CD14-positive monocyte (primary cell): ENCODE results near the gene R3HDM2. TPM values are rescaled to one million over a fixed set of nuclear protein-coding genes. Genes with fewer than 3 reads are reported as not detected.

Source experiments
- DNase-seq, 3 donors: peaks; one replicate each; pipeline ENCODE4 v3.0.0-alpha.2; 2011 to 2022
- H2AFZ ChIP-seq: 2 replicates; pipeline ENCODE4 v1.6.0; 2012; ENCODE audit warnings: mild to moderate bottlenecking, low read depth, low read length, inconsistent platforms; ENCODE audit not compliant: insufficient read depth, poor library complexity, severe bottlenecking
- H3K27ac ChIP-seq, 2 donors: 1 replicate in 1 of 2; 2 replicates in 1 of 2; pipeline ENCODE4 v1.5.1; 2012 to 2013; ENCODE audit warnings: low read length in 2 of 2, control low read depth in 1 of 2, inconsistent platforms in 1 of 2, low read depth in 1 of 2, mild to moderate bottlenecking in 1 of 2
- H3K27me3 ChIP-seq, 2 donors: one replicate each; pipeline versions ENCODE4 v1.6.0 to v1.6.1; 2011 to 2013; ENCODE audit warnings: low read length in 2 of 2; ENCODE audit not compliant: control insufficient read depth in 2 of 2, insufficient read depth in 2 of 2
- H3K36me3 ChIP-seq, 2 donors: replicated peaks in 1 of 2; 1 replicate in 1 of 2; 2 replicates in 1 of 2; pipeline versions ENCODE4 v1.5.1 to v1.6.1; 2012 to 2013; ENCODE audit warnings: low read length in 2 of 2, control low read depth in 1 of 2, inconsistent platforms in 1 of 2, mild to moderate bottlenecking in 1 of 2; ENCODE audit not compliant: insufficient read depth in 2 of 2, control insufficient read depth in 1 of 2
- H3K4me1 ChIP-seq, 2 donors: 1 replicate in 1 of 2; 2 replicates in 1 of 2; pipeline versions ENCODE4 v1.5.1 to v1.6.1; 2012 to 2013; ENCODE audit warnings: low read length in 2 of 2, control low read depth in 1 of 2, inconsistent platforms in 1 of 2, mild to moderate bottlenecking in 1 of 2, moderate library complexity in 1 of 2; ENCODE audit not compliant: insufficient read depth in 2 of 2, control insufficient read depth in 1 of 2
- H3K4me2 ChIP-seq: replicated peaks from 2 replicates; pipeline ENCODE3; 2012; ENCODE audit warnings: low read length, moderate library complexity, mild to moderate bottlenecking; ENCODE audit not compliant: poor library complexity, severe bottlenecking; ENCODE audit errors: extremely low read depth
- H3K4me3 ChIP-seq, 3 experiments: fragments of 200-600 bp in 1 of 3; sonication (generic) in 1 of 3; replicated peaks in 1 of 3; 1 replicate in 2 of 3; 2 replicates in 1 of 3; pipeline ENCODE4 v1.5.1; 2011 to 2013; ENCODE audit warnings: low read length in 3 of 3, mild to moderate bottlenecking in 3 of 3, control low read depth in 2 of 3, low read depth in 2 of 3, inconsistent platforms in 1 of 3, moderate library complexity in 1 of 3
- H3K79me2 ChIP-seq: 2 replicates; pipeline ENCODE4 v1.6.0; 2012; ENCODE audit warnings: mild to moderate bottlenecking, control low read depth, inconsistent platforms, low read length, moderate library complexity; ENCODE audit not compliant: insufficient read depth
- H3K9ac ChIP-seq: 2 replicates; pipeline ENCODE4 v1.6.0; 2017; ENCODE audit warnings: low read length, mild to moderate bottlenecking; ENCODE audit not compliant: insufficient read depth, poor library complexity, severe bottlenecking
- H3K9me3 ChIP-seq, 2 donors: replicated peaks in 1 of 2; 1 replicate in 1 of 2; 2 replicates in 1 of 2; pipeline versions ENCODE4 v1.5.1 to v1.6.1; 2012 to 2013; ENCODE audit warnings: low read length in 2 of 2, control low read depth in 1 of 2; ENCODE audit not compliant: control insufficient read depth in 1 of 2, insufficient read depth in 1 of 2
- H4K20me1 ChIP-seq: 2 replicates; pipeline ENCODE4 v1.6.0; 2012; ENCODE audit warnings: mild to moderate bottlenecking, low read length, control low read depth, moderate library complexity; ENCODE audit not compliant: insufficient read depth
- H3K27ac Mint-ChIP-seq, 7 donors: one replicate each; pipeline ENCODE4 v1.8.0; 2020; ENCODE audit warnings: mild to moderate bottlenecking in 7 of 7, mixed read lengths in 7 of 7, moderate library complexity in 6 of 7, inconsistent platforms in 2 of 7
- H3K27me3 Mint-ChIP-seq, 3 donors: one replicate each; pipeline ENCODE4 v1.8.0; 2021 to 2022; ENCODE audit warnings: low read depth in 3 of 3, mild to moderate bottlenecking in 3 of 3, mixed read lengths in 3 of 3, moderate library complexity in 3 of 3, inconsistent platforms in 1 of 3
- H3K36me3 Mint-ChIP-seq, 2 donors: one replicate each; pipeline ENCODE4 v1.8.0; 2020; ENCODE audit warnings: mixed read lengths in 2 of 2, inconsistent platforms in 1 of 2, mild to moderate bottlenecking in 1 of 2
- H3K4me1 Mint-ChIP-seq: one replicate; pipeline ENCODE4 v1.8.0; 2020; ENCODE audit warnings: mild to moderate bottlenecking, mixed read lengths
- H3K4me3 Mint-ChIP-seq, 2 donors: one replicate each; pipeline ENCODE4 v1.8.0; 2020; ENCODE audit warnings: mild to moderate bottlenecking in 2 of 2, mixed read lengths in 2 of 2, moderate library complexity in 1 of 2
- H3K9me3 Mint-ChIP-seq, 7 donors: one replicate each; pipeline ENCODE4 v1.8.0; 2020 to 2022; ENCODE audit warnings: mixed read lengths in 7 of 7, mild to moderate bottlenecking in 6 of 7, moderate library complexity in 6 of 7, inconsistent platforms in 2 of 7
- CTCF ChIP-seq: fragments of 200-600 bp; IDR thresholded peaks from one replicate; pipeline ENCODE4 v1.8.0; 2022; ENCODE audit warnings: antibody characterized with exemption, mild to moderate bottlenecking
- WGBS: methylation state at CpG from one replicate; pipeline ENCODE4 v1.1.5; 2013; ENCODE audit warnings: missing lambda C conversion rate; ENCODE audit not compliant: insufficient coverage; 5-methylcytosine and 5-hydroxymethylcytosine counted together
- intact Hi-C, 2 donors: fragments of 100-400 bp; cut with micrococcal nuclease; formaldehyde crosslinking; loops; one replicate each; pipeline versions ENCODE4 v1.15.0 to v1.15.1; 2023
- polyA plus RNA-seq, 3 donors: library from polyadenylated mRNA; depleted of rRNA in 1 of 3; unstranded in 2 of 3; stranded (reverse) in 1 of 3; fragments of 300-500 nt in 2 of 3; fragments of >200 nt in 1 of 3; fragmentation: Illumina TruSeq in 2 of 3; gene quantifications; 1 replicate in 2 of 3; 2 replicates in 1 of 3; pipeline ENCODE4 v1.2.3, GENCODE V29; 2012 to 2021

The R3HDM2 gene
- polyA plus RNA-seq, 3 donors, result 4.2 to 69.4 (median 7.3) TPM

DNA sequence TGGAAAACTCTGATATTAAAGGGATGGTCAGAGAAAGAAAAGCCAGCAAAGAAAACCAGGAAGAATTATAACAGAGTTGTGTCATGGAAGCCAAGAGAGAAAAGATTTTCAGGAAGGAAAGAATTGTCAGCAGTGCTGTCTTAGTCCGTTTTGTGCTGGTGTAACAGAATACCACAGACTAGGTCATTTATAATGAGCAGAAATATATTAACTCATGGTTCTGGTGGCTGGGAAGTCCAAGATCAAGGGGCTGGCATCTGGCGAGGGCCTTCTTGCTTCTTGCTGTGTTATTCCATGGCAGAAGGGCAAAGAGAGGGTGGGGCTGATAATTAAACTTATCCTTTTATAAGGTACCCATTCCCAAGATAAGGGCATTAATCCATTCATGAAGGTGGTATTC, 17.8 kb upstream of the R3HDM2 start:
- Histone ChIP-seq H2AFZ (no peak overlapping the region), H4K20me1 (no peaks in the 10 kb centered on the region), H3K9ac (no peak overlapping the region), H3K4me1 (no peaks in the 10 kb centered on the region), H3K9me3 (no peaks in the 10 kb centered on the region), H3K27ac (no peak overlapping the region), H3K4me2 (no peak overlapping the region), H3K27me3 (no peaks in the 10 kb centered on the region), H3K4me3 (no peak overlapping the region), H3K36me3 (no peaks in the 10 kb centered on the region), H3K79me2 (no peaks in the 10 kb centered on the region)
- H3K4me1 Mint-ChIP-seq, result no peaks in the 10 kb centered on the region
- TF ChIP-seq CTCF, result no peak
- no peaks in the 10 kb centered on the region for H3K9me3 Mint-ChIP-seq
- no peak overlapping the region for H3K27ac Mint-ChIP-seq
- intact Hi-C loops, result no loop called here
- peaks cover 2 to 3% (median 2%) of the 10 kb centered on the region in 3 donors for H3K27me3 Mint-ChIP-seq
- no CpG with 5 or more reads among the region's 2 CpGs for WGBS
- H3K4me3 Mint-ChIP-seq, result no peak overlapping the region
- no peak for DNase-seq
- H3K36me3 Mint-ChIP-seq, result no peaks in the 10 kb centered on the region

GRCh38 chr12:57446292-57446960, 15.6 kb upstream of the R3HDM2 start:
- Mint-ChIP-seq H3K27me3 (peaks cover 0 to 2% (median 0%) of the 10 kb centered on the region in 3 donors), H3K4me3 (no peak overlapping the region), H3K4me1 (no peaks in the 10 kb centered on the region), H3K27ac (no peak overlapping the region), H3K9me3 (peaks cover 0 to 8% (median 4%) of the 10 kb centered on the region in 7 donors), H3K36me3 (no peaks in the 10 kb centered on the region)
- no peaks in the 10 kb centered on the region for H3K4me1 ChIP-seq
- H4K20me1 ChIP-seq, result no peaks in the 10 kb centered on the region
- H3K79me2 ChIP-seq, result no peaks in the 10 kb centered on the region
- intact Hi-C loops, result no loop called here
- TF ChIP-seq CTCF, result no peak
- no peak overlapping the region for H3K9ac ChIP-seq
- no peak overlapping the region for H3K27ac ChIP-seq
- WGBS, result 100% methylated on average over 3 of the region's 6 CpGs
- H3K9me3 ChIP-seq, result peaks cover 4 to 5% of the 10 kb centered on the region in 2 donors
- H2AFZ ChIP-seq, result no peak overlapping the region
- H3K4me3 ChIP-seq, result no peak overlapping the region
- H3K27me3 ChIP-seq, result no peaks in the 10 kb centered on the region
- H3K4me2 ChIP-seq, result no peak overlapping the region
- no peaks in the 10 kb centered on the region for H3K36me3 ChIP-seq
- DNase-seq, result no peak
